Activated effector memory CD4-positive, alpha-beta T cell treated with anti-CD3 and anti-CD28 coated beads, Interleukin-2, amount 50 U/mL, for 16 hours (primary cell): ENCODE results near the gene TBATA.

Experiments used
- DNase-seq: peaks from one replicate; pipeline ENCODE4 v3.0.0-alpha.2; 2020

TBATA gene

DNA sequence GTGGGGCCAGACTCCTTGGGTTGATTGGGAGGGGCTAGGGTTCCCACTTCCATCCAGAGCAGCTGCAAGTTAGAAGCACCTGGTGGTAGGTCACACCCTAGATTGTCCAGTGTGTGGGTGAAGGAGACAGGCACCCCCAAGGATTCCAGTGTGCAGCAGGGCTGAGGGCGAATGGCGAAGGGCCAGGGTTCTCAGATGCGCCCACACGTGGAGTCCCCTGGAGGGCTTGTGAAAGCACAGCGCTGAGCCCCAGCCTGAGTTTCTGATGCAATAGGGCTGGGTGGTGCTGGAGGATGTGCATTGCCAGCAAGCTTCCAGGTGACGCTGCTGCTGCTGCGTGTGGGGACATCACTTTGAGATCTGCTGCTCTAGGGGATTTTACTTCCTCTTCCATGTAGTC lies 25.4 kb downstream of the TBATA start:
- no peak for DNase-seq

DNA sequence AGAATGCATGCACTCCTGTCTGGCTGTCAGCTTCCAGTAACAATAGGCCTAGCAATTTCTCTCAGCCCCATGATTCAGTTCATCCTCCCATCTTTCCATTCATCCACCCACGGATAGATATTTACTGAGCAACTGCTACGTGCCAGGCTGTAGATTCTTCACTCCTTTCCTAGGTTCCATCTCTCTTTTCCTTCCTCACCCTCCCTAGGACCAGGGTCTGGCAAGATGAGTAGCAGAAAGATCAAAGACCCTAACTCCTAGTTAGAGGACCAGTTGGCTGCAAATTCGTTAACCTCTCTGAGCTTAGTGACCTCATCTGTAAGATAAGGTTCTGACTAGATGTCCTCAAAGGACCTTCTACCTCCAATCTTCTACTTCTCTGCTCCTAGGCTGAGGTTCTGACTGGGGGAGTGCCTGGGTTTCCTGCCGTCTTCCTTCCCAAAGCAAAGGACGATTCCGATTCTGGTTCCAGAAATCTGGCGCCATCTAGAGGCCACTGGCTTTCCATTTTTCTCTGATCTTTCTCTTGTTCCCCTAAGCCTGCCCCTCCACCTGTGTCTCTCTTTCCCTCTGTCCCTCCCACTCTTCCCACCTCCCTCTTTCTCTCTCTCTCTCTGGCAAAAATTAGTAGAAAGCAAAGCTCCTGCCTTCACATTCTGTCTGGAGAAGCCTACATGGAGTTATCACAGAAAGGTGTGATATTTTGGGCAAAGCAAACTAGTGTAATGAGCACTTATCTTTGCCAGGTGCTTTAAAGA lies 26.2 kb downstream of the TBATA start:
- peak; percentile 84 for DNase-seq

- DNase-seq = no peak
Measured at GRCh38 chr10:70757856-70758255, 27.3 kb downstream of the TBATA start.

DNA sequence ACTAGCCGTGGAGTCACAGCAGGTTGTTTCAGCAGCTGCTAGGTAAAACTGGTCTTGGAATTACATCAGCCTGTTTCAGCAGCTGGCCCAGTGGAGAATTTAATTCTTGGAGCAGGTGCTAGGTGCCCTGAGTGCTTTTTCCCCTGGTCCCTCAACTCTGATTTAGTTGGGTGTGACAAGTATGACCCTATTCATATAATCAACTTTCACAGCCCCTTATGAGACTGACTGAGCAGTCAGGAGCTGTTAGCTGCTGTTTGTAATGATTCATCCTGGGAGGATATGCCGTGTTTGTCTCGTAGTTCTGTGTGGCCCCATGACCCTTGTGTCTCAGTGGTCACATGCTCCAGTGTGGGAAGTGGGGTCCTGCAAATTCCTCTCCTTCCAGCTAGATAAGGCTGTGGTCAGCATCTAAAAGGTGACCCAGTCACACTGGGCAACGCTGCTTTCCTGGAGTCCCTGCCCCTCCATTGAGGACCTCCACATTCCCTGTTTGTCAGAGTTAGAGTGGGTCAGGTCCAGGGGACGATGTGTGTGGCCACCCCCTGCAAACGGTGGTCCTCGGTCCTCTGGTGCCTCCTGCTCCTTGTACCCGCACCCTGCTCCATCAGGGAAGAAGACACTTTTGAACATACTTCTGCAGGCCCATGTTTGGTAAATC lies 28.3 kb downstream of the TBATA start:
- DNase-seq = no peak

DNA sequence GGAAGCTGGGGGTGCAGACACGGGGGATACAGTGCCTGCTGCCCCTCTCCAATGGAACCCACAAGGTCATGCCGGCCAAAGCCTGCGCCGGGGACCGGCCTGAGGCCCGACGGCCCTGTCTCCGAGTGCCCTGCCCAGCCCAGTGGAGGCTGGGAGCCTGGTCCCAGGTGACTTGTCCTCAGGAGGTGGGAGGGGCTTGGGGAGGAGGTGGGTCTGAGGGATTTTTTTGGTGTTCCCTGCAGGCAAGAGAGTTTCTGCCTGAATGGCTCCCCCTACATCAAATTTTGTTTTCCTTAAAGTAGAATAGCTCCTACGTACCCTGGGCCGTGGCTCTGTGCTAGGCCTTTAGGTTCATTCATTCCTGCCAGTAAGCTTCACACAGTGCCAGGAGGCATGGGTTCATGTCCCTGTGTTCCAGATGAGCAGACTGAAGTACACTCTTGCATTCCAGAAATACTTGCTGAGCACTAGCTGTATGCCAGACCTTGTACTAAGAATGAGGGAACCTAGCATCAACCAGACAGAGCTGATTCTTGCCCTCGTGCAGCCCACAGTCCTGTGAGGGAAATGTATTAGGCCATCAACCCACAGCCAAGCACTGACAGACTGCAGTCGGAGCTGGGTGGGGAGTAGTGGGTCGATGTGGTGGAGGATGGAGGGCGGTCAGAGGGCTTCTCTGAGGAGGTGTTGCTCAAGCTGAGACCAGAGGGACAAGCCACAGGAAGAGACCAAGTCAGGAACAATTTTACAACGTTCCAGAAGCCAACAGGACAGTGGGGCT lies 31.1 kb downstream of the TBATA start:
- no peak for DNase-seq

GRCh38 chr10:70753026-70753663 lies 32.0 kb downstream of the TBATA start:
- DNase-seq = no peak

GRCh38 chr10:70752571-70752970 lies 32.6 kb downstream of the TBATA start:
- DNase-seq = no peak

GRCh38 chr10:70751991-70752390 lies 33.2 kb downstream of the TBATA start:
- DNase-seq = no peak

DNA sequence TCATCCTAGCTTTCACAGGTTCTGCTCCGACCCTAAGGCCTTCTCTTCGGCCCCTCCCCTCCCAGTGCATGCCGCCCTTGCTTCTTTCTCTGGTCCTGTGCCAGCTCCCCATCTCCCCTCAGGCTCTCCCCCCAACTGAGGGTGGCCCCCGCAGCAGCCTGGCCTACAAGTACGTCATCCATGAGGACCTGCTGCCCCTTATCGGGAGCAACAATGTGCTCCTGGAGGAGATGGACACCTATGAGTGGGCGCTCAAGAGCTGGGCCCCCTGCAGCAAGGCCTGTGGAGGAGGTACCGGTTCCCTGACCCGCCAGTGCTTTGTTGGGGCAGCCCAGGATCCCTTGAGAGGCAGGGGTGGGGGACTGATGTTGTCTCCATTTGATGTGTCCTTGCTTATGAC lies 33.8 kb downstream of the TBATA start:
- DNase-seq = no peak

DNA sequence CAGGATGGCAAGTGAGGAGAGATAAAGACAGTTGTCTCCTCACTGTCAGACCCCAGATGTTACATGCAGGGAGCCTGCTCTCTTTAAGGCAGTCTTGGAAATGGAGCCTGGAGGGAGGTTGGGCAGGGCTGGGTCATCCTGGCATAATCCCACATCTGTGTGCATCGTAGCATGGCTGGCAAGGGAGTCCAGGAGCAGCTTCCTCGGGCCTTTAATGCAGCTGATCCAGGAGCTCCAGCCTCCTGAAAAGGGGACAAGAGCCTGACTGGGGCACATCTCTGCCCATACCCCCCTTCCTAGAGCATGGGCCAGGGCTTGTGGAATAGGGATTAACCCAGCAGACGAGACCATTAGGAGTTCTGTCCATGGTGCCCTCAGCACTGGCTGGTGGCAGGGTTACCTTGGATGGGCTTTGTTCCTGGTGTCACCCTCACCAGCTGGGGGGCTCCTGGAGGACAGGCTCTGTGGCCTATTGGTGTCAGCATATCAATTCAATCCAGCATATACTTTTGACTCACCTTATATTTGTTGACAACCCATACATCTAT lies 34.9 kb downstream of the TBATA start:
- DNase-seq = no peak

DNA sequence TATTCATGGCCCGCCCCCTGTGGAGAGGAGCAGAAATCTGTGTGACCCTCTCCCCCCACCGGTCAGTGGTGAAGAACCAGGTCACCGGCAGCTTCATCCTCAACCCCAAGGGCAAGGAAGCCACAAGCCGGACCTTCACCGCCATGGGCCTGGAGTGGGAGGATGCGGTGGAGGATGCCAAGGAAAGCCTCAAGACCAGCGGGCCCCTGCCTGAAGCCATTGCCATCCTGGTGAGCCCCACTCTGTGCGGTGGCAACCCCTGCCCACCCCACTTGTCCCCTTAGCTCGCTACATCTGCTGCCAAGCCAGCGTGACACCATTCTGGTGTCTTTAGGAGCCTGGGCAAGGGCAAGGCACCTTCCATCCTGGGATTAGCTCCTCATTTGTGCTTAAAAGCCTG lies 35.4 kb downstream of the TBATA start:
- DNase-seq = no peak

DNA sequence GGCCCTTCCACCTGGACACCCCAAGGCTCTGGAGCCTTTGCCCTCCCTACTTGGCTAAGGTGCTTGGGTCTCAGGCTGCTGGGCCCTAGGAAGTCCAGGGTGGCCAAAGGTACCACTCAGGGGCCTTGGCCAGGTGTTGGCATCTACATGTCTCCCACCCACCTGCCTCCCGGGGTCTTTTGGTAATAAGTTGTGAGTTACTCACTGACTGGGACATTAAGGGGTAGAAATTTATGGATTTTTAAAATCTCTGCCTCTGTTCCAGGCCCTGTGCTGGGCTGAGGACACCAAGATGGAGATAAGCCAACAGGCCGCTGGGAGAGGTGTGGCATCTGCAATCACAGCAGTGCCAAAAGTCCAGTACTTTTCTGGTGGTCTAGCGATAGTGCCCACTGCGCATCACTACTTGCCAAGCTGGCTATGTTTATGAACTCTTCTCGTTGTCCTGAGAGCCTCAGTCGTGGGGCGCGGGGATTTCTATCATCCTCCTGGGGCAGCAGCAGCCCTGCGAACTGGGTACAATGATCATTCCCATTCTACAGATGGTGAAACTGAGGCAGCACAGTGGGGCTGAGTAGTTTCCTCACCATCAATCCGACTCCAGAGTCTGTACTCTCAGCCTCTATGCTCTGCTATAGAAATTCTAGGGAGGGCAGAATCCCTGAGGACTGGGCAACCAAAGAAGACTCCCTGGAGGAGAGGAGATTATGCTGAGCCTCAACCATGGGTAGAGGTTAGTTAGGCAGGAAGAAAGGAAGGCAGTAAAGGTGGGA lies 36.2 kb downstream of the TBATA start:
- no peak for DNase-seq

DNA sequence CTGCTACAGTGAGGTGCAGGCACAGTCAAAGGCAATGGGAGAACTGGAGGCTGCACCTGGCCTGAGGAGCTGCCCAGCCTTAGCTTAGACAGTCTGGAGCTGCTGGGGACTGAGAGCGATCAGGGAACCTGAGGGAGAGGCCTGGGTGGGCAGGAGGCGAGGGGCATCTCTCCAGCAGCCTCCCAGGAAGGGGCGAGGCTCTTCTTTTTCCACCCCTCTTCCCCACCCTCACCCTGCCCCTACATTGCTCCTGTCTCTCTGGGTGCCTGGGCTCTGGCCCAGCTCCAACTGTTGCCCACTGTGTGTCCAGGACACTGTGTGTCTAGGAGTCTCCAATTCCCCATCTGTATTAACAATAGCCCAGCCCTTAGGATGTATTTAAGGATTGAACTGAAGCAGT lies 36.9 kb downstream of the TBATA start:
- DNase-seq = no peak

GRCh38 chr10:70747192-70747965 lies 37.8 kb downstream of the TBATA start:
- no peak for DNase-seq

DNA sequence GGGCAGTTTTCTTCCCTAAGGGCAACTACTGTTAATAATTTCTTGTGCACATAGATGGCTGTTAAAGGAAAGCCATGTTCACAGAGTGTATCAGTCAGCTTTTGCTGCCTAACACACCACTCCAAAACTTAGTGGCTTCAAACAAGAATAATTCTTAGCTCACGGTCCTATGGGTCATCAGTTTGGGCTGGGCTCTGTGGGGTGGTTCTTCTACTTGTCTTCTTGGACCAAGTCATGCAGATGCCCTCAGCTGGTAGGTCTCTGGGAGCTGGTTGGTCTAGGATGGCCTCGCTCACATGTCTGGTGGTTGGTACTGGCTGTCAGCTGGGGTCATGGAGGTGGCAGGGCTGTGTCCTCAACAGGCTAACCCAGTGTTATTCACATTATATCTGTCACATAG lies 39.6 kb downstream of the TBATA start:
- no peak for DNase-seq

DNA sequence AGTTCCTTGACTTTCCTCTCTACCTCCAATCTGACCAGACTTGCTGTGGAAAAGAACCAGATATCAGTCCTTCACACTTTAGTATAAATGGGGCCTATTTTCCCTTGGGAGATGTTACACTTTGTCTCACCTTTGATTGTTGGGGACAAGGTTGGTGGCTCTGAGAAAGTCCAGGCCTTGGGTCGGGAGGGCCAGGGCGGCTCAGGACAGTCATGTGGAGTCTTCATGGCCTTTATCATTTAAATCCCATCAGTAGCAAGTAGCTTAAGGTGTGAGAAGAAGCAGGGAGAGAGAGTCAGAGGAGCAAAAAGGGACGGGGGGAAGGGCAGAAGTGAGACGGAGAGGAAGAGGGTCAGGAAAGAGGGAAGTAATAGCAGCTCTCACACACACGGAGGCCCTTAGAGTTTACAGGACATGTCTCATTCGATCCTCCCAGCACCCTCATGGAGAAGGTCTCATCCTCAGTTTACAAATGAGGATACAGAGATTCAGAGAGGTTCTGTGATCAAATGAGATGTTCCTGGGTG lies 40.5 kb downstream of the TBATA start:
- no peak for DNase-seq

DNA sequence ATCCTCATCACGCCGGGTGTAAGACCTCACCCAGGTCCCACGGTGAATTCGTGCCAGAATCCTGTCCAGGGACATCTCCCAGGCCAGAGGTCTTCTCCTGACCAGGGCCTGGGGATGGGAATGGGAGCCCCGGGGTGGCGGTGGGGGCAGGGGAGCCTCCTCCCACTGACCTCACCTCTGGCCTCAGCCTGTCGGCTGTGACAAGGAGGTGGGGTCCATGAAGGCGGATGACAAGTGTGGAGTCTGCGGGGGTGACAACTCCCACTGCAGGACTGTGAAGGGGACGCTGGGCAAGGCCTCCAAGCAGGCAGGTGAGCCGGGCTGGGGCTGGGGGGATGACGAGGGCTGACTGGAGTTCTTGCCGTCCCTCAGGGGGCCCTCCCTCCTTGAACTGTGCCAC lies 41.3 kb downstream of the TBATA start:
- DNase-seq = no peak

DNA sequence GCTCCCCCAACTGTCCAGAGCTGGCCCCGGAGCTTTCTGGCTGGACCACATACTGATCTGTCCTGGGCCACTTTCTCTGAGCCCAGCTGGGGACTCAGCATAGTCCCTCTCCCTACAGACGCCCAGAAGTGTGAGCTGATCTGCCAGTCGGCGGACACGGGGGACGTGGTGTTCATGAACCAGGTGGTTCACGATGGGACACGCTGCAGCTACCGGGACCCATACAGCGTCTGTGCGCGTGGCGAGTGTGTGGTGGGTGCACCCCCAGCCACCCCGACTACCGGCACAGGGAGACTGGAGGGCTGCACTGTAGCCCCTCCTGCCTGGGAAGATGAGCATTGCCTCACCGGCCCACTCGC lies 41.8 kb downstream of the TBATA start:
- DNase-seq = no peak

DNA sequence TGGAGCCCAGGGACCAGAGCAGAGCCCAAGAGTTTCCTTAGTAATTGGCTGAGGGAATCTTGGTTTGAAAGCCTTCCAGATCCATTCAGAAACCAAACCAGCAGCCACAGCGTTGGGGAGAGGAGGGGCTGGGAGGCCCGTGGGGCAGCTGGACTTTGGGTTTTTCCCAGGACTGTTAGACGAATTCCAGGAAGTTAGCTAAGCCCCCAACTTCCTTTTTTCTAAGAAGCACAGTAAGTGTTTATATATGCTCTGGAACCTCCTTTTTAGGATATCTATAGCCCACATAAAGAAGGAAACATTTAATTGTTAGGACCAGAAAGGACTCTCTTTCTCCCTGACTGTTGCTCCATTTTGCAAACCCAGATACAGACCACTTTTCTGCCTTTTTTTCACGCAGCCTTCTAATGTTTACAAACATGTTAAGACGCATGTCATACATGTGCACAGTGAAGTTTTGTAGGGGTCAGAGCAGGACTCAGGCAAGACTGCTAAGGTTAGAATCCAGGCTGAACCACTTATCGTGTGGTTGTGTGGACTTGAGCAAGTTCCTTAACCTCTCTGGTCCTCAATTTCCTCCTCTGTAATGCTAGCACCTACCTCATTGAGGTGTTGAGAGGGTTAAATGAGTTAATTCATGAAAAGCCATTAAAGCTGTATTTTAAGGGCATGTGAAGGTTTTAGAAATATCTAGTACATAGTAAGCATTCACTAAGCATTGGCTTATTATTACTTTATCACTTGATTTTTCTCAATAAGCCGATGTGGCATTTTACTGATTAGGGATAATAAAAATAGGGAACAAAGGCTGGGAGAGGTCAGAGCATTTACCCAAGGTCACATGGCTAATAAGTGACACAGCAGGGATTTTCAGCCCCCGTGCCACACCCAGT lies 42.4 kb downstream of the TBATA start:
- no peak for DNase-seq
